CD4-positive, alpha-beta T cell (primary cell): ENCODE measurements around the gene MTHFD1L. TPM values are rescaled to one million over a fixed set of nuclear protein-coding genes. Genes with fewer than 3 reads are reported as not detected.
A peak's percentile ranks its signal among the peaks of the same experiment; 100 is the strongest.

Experiments used
- ATAC-seq: fragments of 200-7000 bp; cut with Tn5 transposase; one replicate; pipeline ENCODE4 v1.10.0; 2022; ENCODE audit warnings: mild to moderate bottlenecking; ENCODE audit not compliant: poor library complexity
- CTCF ChIA-PET: fragments of 350-600 bp; sonication (Branson Sonifier 250); formaldehyde crosslinking; loops from one replicate; lab custom pipeline; 2021; ENCODE audit warnings: antibody characterized with exemption, inconsistent platforms; lab: Charles Lee
- POLR2A ChIA-PET: fragments of 350-600 bp; sonication (Branson Sonifier 250); formaldehyde crosslinking; loops from one replicate; lab custom pipeline; 2021; ENCODE audit warnings: antibody characterized with exemption, inconsistent platforms; lab: Charles Lee
- DNase-seq, 14 experiments: peaks; one replicate each; pipeline ENCODE4 v3.0.0-alpha.2; 2013 to 2020; ENCODE audit warnings: mixed read lengths in 2 of 14
- H3K27ac ChIP-seq, 2 donors: one replicate each; pipeline versions ENCODE4 v1.5.1 to v1.7.0; 2013; ENCODE audit warnings: low read length in 2 of 2, low read depth in 1 of 2, mild to moderate bottlenecking in 1 of 2
- H3K27me3 ChIP-seq, 2 experiments: 1 replicate in 1 of 2; 2 replicates in 1 of 2; pipeline versions ENCODE4 v1.6.1 to v1.7.0; 2013; ENCODE audit warnings: low read length in 2 of 2, control low read depth in 1 of 2, mild to moderate bottlenecking in 1 of 2, moderate library complexity in 1 of 2; ENCODE audit not compliant: insufficient read depth in 2 of 2, control insufficient read depth in 1 of 2
- H3K36me3 ChIP-seq: one replicate; pipeline ENCODE4 v1.6.1; 2013; ENCODE audit warnings: low read length, control low read depth; ENCODE audit not compliant: insufficient read depth
- H3K4me1 ChIP-seq: one replicate; pipeline ENCODE4 v1.6.1; 2013; ENCODE audit warnings: low read length, control low read depth; ENCODE audit not compliant: insufficient read depth
- H3K4me3 ChIP-seq: one replicate; pipeline ENCODE4 v1.5.1; 2013; ENCODE audit warnings: mild to moderate bottlenecking, low read length, moderate library complexity
- H3K9me3 ChIP-seq, 2 experiments: 1 replicate in 1 of 2; 2 replicates in 1 of 2; pipeline versions ENCODE4 v1.6.1 to v1.7.0; 2013; ENCODE audit warnings: low read length in 2 of 2, mild to moderate bottlenecking in 2 of 2, control low read depth in 1 of 2, moderate library complexity in 1 of 2; ENCODE audit not compliant: control insufficient read depth in 1 of 2, insufficient read depth in 1 of 2
- H3K27ac Mint-ChIP-seq: one replicate; pipeline ENCODE4 v1.8.0; 2020; ENCODE audit warnings: mixed read lengths
- H3K27me3 Mint-ChIP-seq: one replicate; pipeline ENCODE4 v1.8.0; 2021; ENCODE audit warnings: mixed read lengths
- H3K36me3 Mint-ChIP-seq: one replicate; pipeline ENCODE4 v1.8.0; 2021; ENCODE audit warnings: low read depth, mixed read lengths
- H3K4me1 Mint-ChIP-seq: one replicate; pipeline ENCODE4 v1.8.0; 2021; ENCODE audit warnings: low read depth, mixed read lengths
- H3K4me3 Mint-ChIP-seq: one replicate; pipeline ENCODE4 v1.8.0; 2020; ENCODE audit warnings: mild to moderate bottlenecking, mixed read lengths
- H3K9me3 Mint-ChIP-seq: one replicate; pipeline ENCODE4 v1.8.0; 2020; ENCODE audit warnings: mixed read lengths
- intact Hi-C, 2 experiments: fragments of 100-400 bp; cut with DNase I in 1 of 2; cut with micrococcal nuclease in 1 of 2; formaldehyde crosslinking; loops; one replicate each; pipeline versions ENCODE4 v1.15.1 to v1.9.0; 2023 to 2025; cut with DNase I, micrococcal nuclease
- total RNA-seq, 174 experiments: library from RNA in 2 of 174; stranded (reverse) in 2 of 174; gene quantifications; one replicate each; pipeline ENCODE4 v1.2.3 and lab custom pipeline; 2021 to 2026
- TF ChIP-seq, protein P1 (sequence below): fragments of 200-600 bp; IDR thresholded peaks from one replicate; pipeline ENCODE4 v1.8.0; 2022; ENCODE audit warnings: antibody characterized with exemption, mild to moderate bottlenecking

MTHFD1L gene
- total RNA-seq, 2 experiments from 2014 or later, result 8.8 to 9.7 TPM

DNA sequence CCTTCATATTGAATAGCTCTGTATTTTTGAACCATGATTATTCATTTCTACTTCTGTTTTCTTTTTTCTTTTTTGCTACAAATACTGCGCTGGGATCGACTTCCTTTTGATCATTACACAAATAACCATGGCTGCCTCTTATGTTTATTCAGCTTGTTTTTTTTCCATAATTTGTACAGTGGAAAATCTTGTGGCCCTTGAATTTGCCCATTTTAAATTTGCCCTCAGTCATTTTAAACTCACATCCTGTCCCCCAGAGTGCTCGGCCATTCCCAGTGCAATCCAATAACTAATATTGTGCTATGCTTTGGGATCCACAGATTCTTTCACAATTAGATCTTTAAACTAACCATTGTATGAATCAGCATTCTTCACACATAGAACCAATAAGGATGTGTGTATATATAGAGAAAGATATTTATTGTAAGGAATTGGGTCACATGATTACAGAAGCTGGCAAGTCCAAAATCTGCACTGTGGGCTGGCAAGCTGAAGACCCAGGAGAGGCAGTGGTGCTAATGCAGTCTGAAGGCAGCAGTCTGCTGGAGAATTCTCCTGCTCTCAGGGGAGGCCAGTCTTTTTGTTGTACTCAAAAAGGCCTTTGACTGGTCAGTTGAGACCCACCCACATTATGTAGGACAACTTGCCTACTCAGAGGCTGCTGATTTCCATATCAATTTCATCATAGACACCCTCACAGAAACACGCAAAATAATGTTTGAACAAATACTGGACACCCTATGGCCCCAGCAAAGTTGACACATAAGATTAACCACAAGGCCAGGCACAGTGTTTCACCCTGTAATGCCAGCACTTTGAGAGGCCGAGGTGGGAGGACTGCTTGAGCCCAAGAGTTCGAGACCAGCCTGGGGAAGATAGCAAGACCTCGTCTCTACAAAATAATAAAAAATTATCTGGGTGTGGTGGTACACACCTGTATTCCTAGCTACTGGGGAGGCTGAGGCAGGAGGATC is 147.1 kb downstream of the MTHFD1L start:
- no peak overlapping the region for H3K27ac ChIP-seq
- no peak overlapping the region for H3K4me3 Mint-ChIP-seq
- ChIA-PET POLR2A (no interaction called here), CTCF (interaction anchor here (0.7 kb wide), 1 partner anchor 1882 kb away, joined by 3 read pairs; no protein-coding TSS in a partner anchor)
- no peaks in the 10 kb centered on the region for H3K27me3 Mint-ChIP-seq
- ATAC-seq (no peak), DNase-seq (no peak)
- H3K9me3 ChIP-seq, result no peaks in the 10 kb centered on the region
- peaks cover 2% of the 10 kb centered on the region for H3K4me1 ChIP-seq
- H3K4me3 ChIP-seq, result no peak overlapping the region
- peaks cover 12% of the 10 kb centered on the region for H3K36me3 Mint-ChIP-seq
- H3K4me1 Mint-ChIP-seq, result peaks cover 4% of the 10 kb centered on the region
- no peaks in the 10 kb centered on the region for H3K9me3 Mint-ChIP-seq
- H3K36me3 ChIP-seq, result no peaks in the 10 kb centered on the region
- H3K27me3 ChIP-seq, result no peaks in the 10 kb centered on the region
- no peak overlapping the region for H3K27ac Mint-ChIP-seq
- intact Hi-C loops, result loop anchor here (1.0 to 10.0 kb wide), 2 partner anchors 322 to 462 kb away; no protein-coding TSS in a partner anchor
- TF ChIP-seq, protein P1, sequence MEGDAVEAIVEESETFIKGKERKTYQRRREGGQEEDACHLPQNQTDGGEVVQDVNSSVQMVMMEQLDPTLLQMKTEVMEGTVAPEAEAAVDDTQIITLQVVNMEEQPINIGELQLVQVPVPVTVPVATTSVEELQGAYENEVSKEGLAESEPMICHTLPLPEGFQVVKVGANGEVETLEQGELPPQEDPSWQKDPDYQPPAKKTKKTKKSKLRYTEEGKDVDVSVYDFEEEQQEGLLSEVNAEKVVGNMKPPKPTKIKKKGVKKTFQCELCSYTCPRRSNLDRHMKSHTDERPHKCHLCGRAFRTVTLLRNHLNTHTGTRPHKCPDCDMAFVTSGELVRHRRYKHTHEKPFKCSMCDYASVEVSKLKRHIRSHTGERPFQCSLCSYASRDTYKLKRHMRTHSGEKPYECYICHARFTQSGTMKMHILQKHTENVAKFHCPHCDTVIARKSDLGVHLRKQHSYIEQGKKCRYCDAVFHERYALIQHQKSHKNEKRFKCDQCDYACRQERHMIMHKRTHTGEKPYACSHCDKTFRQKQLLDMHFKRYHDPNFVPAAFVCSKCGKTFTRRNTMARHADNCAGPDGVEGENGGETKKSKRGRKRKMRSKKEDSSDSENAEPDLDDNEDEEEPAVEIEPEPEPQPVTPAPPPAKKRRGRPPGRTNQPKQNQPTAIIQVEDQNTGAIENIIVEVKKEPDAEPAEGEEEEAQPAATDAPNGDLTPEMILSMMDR, result no peak

DNA sequence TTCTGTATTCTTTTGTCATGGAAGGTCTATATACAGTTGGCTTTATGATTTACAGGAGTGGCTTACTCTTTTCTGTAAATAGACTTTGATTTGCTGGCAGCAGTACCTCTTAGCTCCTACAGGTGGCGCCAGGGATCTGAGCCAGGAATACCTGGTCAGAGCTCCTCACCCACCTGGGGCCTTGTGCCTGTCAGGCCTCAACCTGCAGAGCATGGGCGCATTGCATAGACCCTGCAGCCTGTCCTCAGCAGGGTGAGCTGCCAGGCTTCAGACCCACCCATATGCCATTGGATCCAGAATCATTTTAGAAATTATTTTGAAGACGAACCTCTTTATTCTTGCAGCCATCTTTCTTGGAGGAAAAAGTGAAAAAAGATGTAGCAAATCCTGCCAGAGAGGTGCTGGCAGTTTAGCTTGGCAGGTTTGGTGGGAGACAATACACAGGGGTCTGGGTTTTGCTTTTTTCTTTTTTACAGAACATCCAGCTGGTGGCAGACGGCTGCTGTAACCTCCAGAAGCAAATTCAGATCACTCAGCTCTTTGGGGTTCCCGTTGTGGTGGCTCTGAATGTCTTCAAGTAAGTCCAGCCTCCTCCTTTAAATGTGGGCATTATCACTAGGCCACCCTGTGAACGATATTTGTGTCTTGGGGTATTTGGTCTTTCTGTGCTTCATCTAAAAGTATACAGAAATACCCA is 149.1 kb downstream of the MTHFD1L start:
- Histone ChIP-seq H3K4me1 (peaks cover 2% of the 10 kb centered on the region), H3K4me3 (no peak overlapping the region), H3K9me3 (no peaks in the 10 kb centered on the region), H3K27me3 (no peaks in the 10 kb centered on the region), H3K27ac (no peak overlapping the region), H3K36me3 (no peaks in the 10 kb centered on the region)
- H3K4me3 Mint-ChIP-seq, result peak overlapping the region; percentile 6
- TF ChIP-seq, protein P1, result peak; percentile 98
- CTCF ChIA-PET, result interaction anchor here (0.5 to 1.9 kb wide), 13 partner anchors 10 to 321 kb away, joined by 3 to 29 read pairs (median 3); no protein-coding TSS in a partner anchor
- POLR2A ChIA-PET, result interaction anchor here (1.0 to 2.2 kb wide), 3 partner anchors 8 to 320 kb away, joined by 4 to 11 read pairs (median 5); no protein-coding TSS in a partner anchor
- H3K36me3 Mint-ChIP-seq, result peaks cover 12% of the 10 kb centered on the region
- peaks cover 4% of the 10 kb centered on the region for H3K4me1 Mint-ChIP-seq
- DNase-seq, result peak; percentile 32 to 79 (median 42)
- intact Hi-C loops, result loop anchor here (1.0 to 10.0 kb wide), 2 partner anchors 310 to 460 kb away; no protein-coding TSS in a partner anchor
- H3K27me3 Mint-ChIP-seq, result no peaks in the 10 kb centered on the region
- H3K27ac Mint-ChIP-seq, result no peak overlapping the region
- no peaks in the 10 kb centered on the region for H3K9me3 Mint-ChIP-seq
- ATAC-seq, result peak; percentile 60

DNA sequence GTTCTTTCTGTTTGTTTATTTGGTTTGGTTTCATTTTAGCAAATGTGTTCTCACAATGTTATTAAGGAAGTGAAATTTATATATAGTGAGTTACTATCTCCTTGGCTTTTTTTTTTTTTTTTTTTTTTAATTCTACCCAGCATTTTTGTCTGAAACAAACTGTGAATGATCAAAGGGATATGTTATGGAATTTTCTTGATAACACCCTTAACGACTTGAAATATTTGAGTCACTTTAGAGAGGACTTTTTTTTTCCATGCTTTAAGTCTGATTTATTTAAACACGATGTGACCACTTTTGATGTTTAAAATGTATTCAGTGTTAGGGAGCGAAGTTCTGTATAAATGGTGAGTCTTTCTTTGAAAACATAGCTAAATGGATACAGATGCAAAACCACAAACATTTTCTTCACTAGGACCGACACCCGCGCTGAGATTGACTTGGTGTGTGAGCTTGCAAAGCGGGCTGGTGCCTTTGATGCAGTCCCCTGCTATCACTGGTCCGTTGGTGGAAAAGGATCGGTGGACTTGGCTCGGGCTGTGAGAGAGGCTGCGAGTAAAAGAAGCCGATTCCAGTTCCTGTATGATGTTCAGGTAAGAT is 149.7 kb downstream of the MTHFD1L start:
- intact Hi-C loops, result loop anchor here (10.0 kb wide), 1 partner anchor 460 kb away; no protein-coding TSS in a partner anchor
- Mint-ChIP-seq H3K4me3 (peak overlapping the region; percentile 6), H3K36me3 (peaks cover 12% of the 10 kb centered on the region), H3K4me1 (peaks cover 4% of the 10 kb centered on the region), H3K27ac (no peak overlapping the region), H3K9me3 (no peaks in the 10 kb centered on the region), H3K27me3 (no peaks in the 10 kb centered on the region)
- H3K4me1 ChIP-seq, result peaks cover 2% of the 10 kb centered on the region
- no peaks in the 10 kb centered on the region for H3K9me3 ChIP-seq
- H3K36me3 ChIP-seq, result no peaks in the 10 kb centered on the region
- H3K27me3 ChIP-seq, result no peaks in the 10 kb centered on the region
- ChIA-PET POLR2A (interaction anchor here (1.4 to 2.2 kb wide), 2 partner anchors 9 to 309 kb away, joined by 5 to 11 read pairs; no protein-coding TSS in a partner anchor), CTCF (interaction anchor here (0.8 to 1.9 kb wide), 4 partner anchors 11 to 309 kb away, joined by 3 to 29 read pairs (median 5); no protein-coding TSS in a partner anchor)
- TF ChIP-seq, protein P1, result no peak
- H3K4me3 ChIP-seq, result no peak overlapping the region
- no peak for ATAC-seq
- DNase-seq, result no peak
- H3K27ac ChIP-seq, result no peak overlapping the region
